SJCRH30 (cell line): ENCODE results near the gene DNAAF2. TPM values are rescaled to one million over a fixed set of nuclear protein-coding genes. Genes with fewer than 3 reads are reported as not detected.
A peak's percentile ranks its signal among the peaks of the same experiment; 100 is the strongest.
"Not testable (repeated sequence)": the region's sequence is repeated elsewhere in the genome, so short reads cannot be mapped to it uniquely, and the experiment has no call there.

Experiments used
- DNase-seq, 2 experiments: peaks; one replicate each; pipeline ENCODE4 v3.0.0-alpha.2; 2015 to 2020
- H3K27ac ChIP-seq: fragments of 250-450 bp; sonication (Bioruptor Pico); 2 replicates; pipeline ENCODE4 v1.5.1; 2020; ENCODE audit warnings: mild to moderate bottlenecking, moderate library complexity
- H3K27me3 ChIP-seq: fragments of 250-450 bp; sonication (Bioruptor Pico); 2 replicates; pipeline ENCODE4 v1.5.1; 2020; ENCODE audit warnings: mild to moderate bottlenecking, moderate library complexity
- H3K36me3 ChIP-seq: fragments of 250-450 bp; sonication (Bioruptor Pico); 2 replicates; pipeline ENCODE4 v1.5.1; 2020; ENCODE audit warnings: mild to moderate bottlenecking, moderate library complexity
- H3K4me1 ChIP-seq: fragments of 250-450 bp; sonication (Bioruptor Pico); 2 replicates; pipeline ENCODE4 v1.5.1; 2020; ENCODE audit warnings: mild to moderate bottlenecking, moderate library complexity
- H3K4me3 ChIP-seq: fragments of 250-450 bp; sonication (Bioruptor Pico); 2 replicates; pipeline ENCODE4 v1.5.1; 2020; ENCODE audit warnings: mild to moderate bottlenecking, moderate library complexity
- H3K9me3 ChIP-seq: fragments of 250-450 bp; sonication (Bioruptor Pico); replicated peaks from 2 replicates; pipeline ENCODE4 v1.5.1; 2020; ENCODE audit warnings: mild to moderate bottlenecking, moderate library complexity
- total RNA-seq: library from RNA; depleted of rRNA; stranded (reverse); fragments of >200 nt; shearing (Covaris generic); gene quantifications from 2 replicates; pipeline ENCODE4 v1.2.3, GENCODE V29; 2014

The DNAAF2 gene
- total RNA-seq, 1 experiment from 2014 or later = 20.6 TPM

GRCh38 chr14:49612251-49612650, 22.8 kb downstream of the DNAAF2 start:
- H3K36me3 ChIP-seq = peaks cover 29% of the 10 kb centered on the region

GRCh38 chr14:49607583-49607982, 27.5 kb downstream of the DNAAF2 start:
- Histone ChIP-seq H3K27me3 (no peaks in the 10 kb centered on the region), H3K36me3 (peaks cover 44% of the 10 kb centered on the region), H3K4me3 (no peak overlapping the region), H3K27ac (no peak overlapping the region), H3K9me3 (no peaks in the 10 kb centered on the region), H3K4me1 (no peaks in the 10 kb centered on the region)
- DNase-seq = no peak

More at GRCh38 chr14:49612251-49612650, 22.8 kb downstream of the DNAAF2 start:
- Histone ChIP-seq H3K27me3 (no peaks in the 10 kb centered on the region), H3K4me3 (no peak overlapping the region), H3K9me3 (no peaks in the 10 kb centered on the region), H3K27ac (no peak overlapping the region), H3K4me1 (no peaks in the 10 kb centered on the region)
- no peak for DNase-seq

- H3K4me1 ChIP-seq = no peaks in the 10 kb centered on the region
- H3K27me3 ChIP-seq = no peaks in the 10 kb centered on the region
- peak; percentile 84 to 86 for DNase-seq
- H3K4me3 ChIP-seq = peak within 1 kb of the TSS; percentile 98
- H3K36me3 ChIP-seq = peaks cover 17% of the 10 kb centered on the region
- H3K27ac ChIP-seq = peak within 1 kb of the TSS; percentile 100
- no peaks in the 10 kb centered on the region; the same call in 1 of the 2 replicates for H3K9me3 ChIP-seq
These were observed 36.4 kb downstream of the DNAAF2 start, which contains the start of gene LRR1 for GRCh38 chr14:49598485-49599300. Gene LRR1 (plus strand): TSS chr14:49598940. CDS start chr14:49599021, 81 bp downstream.

DNA sequence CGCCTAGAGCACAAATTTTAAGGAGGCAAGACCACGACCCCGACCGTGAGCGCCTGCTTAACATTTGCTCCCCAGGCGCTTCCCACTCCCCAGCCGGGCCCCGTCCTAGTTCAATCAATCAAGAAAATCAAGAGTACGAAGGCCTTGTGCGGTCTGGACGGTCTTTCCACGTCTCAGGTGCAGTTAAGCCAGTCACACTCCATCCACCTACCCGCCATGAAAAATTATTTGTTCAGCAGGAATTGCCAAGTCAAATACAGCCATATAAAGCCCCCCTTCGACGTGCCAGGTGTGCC, 36.9 kb downstream of the DNAAF2 start:
- DNase-seq = no peak
- no peaks in the 10 kb centered on the region; the same call in 1 of the 2 replicates for H3K4me1 ChIP-seq
- H3K4me3 ChIP-seq = peak overlapping the region; percentile 98
- no peaks in the 10 kb centered on the region for H3K27me3 ChIP-seq
- H3K9me3 ChIP-seq = no peaks in the 10 kb centered on the region; the same call in 1 of the 2 replicates
- peak overlapping the region; percentile 100 for H3K27ac ChIP-seq
- H3K36me3 ChIP-seq = peaks cover 16% of the 10 kb centered on the region

DNA sequence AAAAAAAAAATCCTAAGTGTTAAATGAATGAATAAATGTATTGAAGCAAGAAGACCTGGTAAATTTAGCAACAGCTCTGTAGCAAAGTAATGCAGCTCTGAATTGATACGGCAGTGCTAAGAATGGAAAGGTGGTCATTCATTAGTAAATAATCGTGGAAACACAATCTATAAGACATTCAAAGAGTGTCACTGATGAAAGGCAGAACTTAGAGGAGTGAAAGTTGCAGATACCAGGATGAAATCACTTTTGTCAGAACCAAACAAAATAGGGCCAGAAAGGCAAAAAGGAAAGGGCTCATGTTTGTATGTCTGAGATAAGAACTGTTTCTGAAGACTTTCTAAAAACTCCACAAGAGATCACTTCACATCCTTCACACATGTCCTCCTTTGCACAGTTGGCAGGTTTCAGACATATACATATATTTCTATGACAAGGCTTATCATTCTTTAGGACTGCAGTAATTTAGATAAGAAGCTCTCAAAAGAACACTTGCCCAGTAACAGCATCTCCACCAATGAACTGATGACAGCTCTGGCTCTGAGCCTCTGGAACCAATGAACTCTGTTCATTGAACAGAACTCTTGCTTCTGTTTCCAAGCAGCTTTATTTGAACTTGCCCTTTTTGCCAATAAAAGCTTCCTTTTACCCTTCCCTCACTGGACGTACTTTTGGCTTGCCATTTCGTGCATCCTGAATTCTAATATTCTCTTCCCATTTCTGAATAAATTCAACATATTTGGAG, 40.5 kb downstream of the DNAAF2 start:
- no peaks in the 10 kb centered on the region; the same call in 1 of the 2 replicates for H3K36me3 ChIP-seq
- no peak overlapping the region for H3K27ac ChIP-seq
- no peak for DNase-seq
- H3K4me1 ChIP-seq = no peaks in the 10 kb centered on the region; the same call in 1 of the 2 replicates
- no peaks in the 10 kb centered on the region; the same call in 1 of the 2 replicates for H3K9me3 ChIP-seq
- no peaks in the 10 kb centered on the region for H3K27me3 ChIP-seq
- H3K4me3 ChIP-seq = no peak overlapping the region

- Histone ChIP-seq H3K9me3 (no peaks in the 10 kb centered on the region; the same call in 1 of the 2 replicates), H3K36me3 (no peaks in the 10 kb centered on the region), H3K4me3 (no peak overlapping the region), H3K27me3 (no peaks in the 10 kb centered on the region), H3K27ac (no peak overlapping the region), H3K4me1 (no peaks in the 10 kb centered on the region; the same call in 1 of the 2 replicates)
- DNase-seq = no peak
These were observed 42.0 kb downstream of the DNAAF2 start for GRCh38 chr14:49593016-49593415.

DNA sequence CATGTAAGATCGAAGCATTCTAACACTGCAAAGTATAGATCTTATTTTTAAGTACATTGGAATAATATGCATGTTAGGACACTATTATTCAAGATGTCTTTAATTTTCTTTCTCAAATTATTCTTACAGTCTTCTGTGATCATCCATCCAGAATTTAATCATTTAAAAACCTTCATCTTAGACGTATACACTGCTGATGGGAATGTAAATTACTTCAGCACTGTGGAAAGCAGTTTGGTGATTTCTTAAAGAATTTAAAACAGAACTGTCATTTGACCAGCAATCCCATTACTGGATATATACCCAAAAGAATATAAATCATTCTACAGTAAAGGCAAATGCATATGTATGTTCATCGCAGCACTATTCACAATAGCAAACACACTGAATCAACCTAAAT, 45.7 kb downstream of the DNAAF2 start:
- no peaks in the 10 kb centered on the region for H3K27me3 ChIP-seq
- no peak overlapping the region for H3K4me3 ChIP-seq
- peaks cover 7% of the 10 kb centered on the region for H3K36me3 ChIP-seq
- H3K9me3 ChIP-seq = no peaks in the 10 kb centered on the region
- no peak for DNase-seq
- no peak overlapping the region for H3K27ac ChIP-seq
- H3K4me1 ChIP-seq = no peaks in the 10 kb centered on the region; the same call in 1 of the 2 replicates

- Histone ChIP-seq H3K27me3 (no peaks in the 10 kb centered on the region), H3K4me3 (peak overlapping the region; percentile 88), H3K36me3 (peaks cover 32% of the 10 kb centered on the region), H3K9me3 (no peaks in the 10 kb centered on the region), H3K4me1 (no peaks in the 10 kb centered on the region), H3K27ac (peak overlapping the region; percentile 92; the same call in 1 of the 2 replicates)
- DNase-seq = peak; percentile 58 to 76
These were observed 48.2 kb downstream of the DNAAF2 start for GRCh38 chr14:49586673-49587460.

- Histone ChIP-seq H3K36me3 (peaks cover 35% of the 10 kb centered on the region), H3K4me1 (no peaks in the 10 kb centered on the region), H3K27ac (peak within 1 kb of the TSS; percentile 92), H3K9me3 (no peaks in the 10 kb centered on the region), H3K27me3 (no peaks in the 10 kb centered on the region), H3K4me3 (peak within 1 kb of the TSS; percentile 88)
- peak; percentile 97 to 99 for DNase-seq
These were observed 49.0 kb downstream of the DNAAF2 start, which contains the start of gene RPS29 for GRCh38 chr14:49585803-49586672. Gene RPS29 (minus strand): TSS chr14:49586380. CDS start chr14:49586346, 34 bp downstream.

GRCh38 chr14:49584981-49585640, 49.9 kb downstream of the DNAAF2 start:
- H3K27me3 ChIP-seq, H3K9me3 ChIP-seq, H3K4me1 ChIP-seq, DNase-seq: not testable (repeated sequence)
- Histone ChIP-seq H3K27ac (peak overlapping the region; percentile 92), H3K4me3 (peak overlapping the region; percentile 88), H3K36me3 (peaks cover 35% of the 10 kb centered on the region)

DNA sequence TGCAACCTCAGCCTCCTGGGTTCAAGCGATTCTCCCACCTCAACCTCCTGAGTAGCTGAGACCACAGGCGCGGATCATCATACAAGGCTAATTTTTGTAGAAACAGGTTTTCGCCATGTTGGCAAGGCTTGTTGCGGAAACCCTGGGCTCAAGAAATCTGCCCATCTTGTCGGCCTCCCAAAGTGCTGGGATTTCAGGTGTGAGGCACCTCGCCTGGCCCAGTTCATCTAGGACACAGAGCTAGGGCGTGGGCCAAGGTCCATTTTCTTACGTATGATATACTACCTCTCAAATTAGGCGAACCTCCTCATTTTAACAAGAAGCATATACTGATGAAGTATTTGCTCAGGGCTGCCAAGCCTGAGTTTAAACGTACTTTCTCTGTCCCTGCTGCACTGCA, 51.0 kb downstream of the DNAAF2 start:
- DNase-seq = no peak
- Histone ChIP-seq H3K9me3 (no peaks in the 10 kb centered on the region), H3K4me1 (no peaks in the 10 kb centered on the region), H3K4me3 (no peak overlapping the region), H3K27ac (no peak overlapping the region), H3K27me3 (no peaks in the 10 kb centered on the region), H3K36me3 (peaks cover 40% of the 10 kb centered on the region)

GRCh38 chr14:49583629-49584028, 51.4 kb downstream of the DNAAF2 start:
- no peak for DNase-seq
- no peaks in the 10 kb centered on the region for H3K27me3 ChIP-seq
- H3K4me1 ChIP-seq = no peaks in the 10 kb centered on the region
- peaks cover 40% of the 10 kb centered on the region for H3K36me3 ChIP-seq
- no peak overlapping the region for H3K4me3 ChIP-seq
- H3K9me3 ChIP-seq = no peaks in the 10 kb centered on the region
- no peak overlapping the region for H3K27ac ChIP-seq
